GM12801 (cell line): Measurements from ENCODE around the gene UBE2QL1.

Experiments
- TF ChIP-seq, protein P1 (sequence below): IDR thresholded peaks from one replicate; pipeline ENCODE4 v1.5.1; 2011; ENCODE audit warnings: control low read depth; ENCODE audit not compliant: insufficient read length; ENCODE audit errors: extremely low read depth

The UBE2QL1 gene

DNA sequence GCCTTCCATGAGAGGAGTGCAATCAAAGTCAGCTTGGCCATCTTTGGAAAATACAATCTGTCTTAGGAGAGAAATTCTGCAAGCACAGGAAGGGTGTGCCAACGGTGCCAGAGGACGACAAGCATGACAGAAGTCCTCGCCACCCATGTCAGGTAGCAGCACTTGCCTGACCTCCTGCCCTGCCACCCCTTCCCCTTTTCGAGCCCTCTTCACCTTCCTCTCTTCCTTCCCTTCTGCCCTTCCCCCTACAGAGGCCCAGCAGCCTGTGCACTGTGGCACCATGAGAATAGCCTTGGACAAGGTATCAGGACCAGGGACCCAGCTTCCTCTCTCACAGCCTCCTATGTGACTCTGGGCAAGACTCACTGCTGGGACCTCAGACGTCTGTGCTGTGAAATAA lies 5.3 kb upstream of the UBE2QL1 start:
- TF ChIP-seq, protein P1, sequence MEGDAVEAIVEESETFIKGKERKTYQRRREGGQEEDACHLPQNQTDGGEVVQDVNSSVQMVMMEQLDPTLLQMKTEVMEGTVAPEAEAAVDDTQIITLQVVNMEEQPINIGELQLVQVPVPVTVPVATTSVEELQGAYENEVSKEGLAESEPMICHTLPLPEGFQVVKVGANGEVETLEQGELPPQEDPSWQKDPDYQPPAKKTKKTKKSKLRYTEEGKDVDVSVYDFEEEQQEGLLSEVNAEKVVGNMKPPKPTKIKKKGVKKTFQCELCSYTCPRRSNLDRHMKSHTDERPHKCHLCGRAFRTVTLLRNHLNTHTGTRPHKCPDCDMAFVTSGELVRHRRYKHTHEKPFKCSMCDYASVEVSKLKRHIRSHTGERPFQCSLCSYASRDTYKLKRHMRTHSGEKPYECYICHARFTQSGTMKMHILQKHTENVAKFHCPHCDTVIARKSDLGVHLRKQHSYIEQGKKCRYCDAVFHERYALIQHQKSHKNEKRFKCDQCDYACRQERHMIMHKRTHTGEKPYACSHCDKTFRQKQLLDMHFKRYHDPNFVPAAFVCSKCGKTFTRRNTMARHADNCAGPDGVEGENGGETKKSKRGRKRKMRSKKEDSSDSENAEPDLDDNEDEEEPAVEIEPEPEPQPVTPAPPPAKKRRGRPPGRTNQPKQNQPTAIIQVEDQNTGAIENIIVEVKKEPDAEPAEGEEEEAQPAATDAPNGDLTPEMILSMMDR, result no peak

DNA sequence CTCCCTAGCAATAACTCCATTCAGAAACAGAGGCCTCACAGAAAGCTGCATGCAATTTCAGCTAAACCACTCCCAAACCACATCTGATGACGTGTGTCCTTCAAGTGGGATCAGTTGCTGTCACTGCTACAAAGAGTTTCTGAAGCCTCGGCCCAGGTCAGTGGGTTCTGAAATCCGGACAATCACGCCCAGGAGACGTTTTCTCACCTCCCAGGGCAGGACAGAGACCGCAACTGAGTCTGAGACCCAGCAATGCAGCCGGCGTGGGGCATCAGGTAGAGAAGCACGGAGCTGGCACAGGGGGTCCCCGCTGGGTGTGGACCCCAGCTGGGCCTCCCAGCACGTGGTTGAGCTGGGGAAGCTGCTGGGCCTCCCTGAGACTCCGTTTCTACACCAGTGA lies 2.6 kb upstream of the UBE2QL1 start:
- TF ChIP-seq, protein P1, result no peak

DNA sequence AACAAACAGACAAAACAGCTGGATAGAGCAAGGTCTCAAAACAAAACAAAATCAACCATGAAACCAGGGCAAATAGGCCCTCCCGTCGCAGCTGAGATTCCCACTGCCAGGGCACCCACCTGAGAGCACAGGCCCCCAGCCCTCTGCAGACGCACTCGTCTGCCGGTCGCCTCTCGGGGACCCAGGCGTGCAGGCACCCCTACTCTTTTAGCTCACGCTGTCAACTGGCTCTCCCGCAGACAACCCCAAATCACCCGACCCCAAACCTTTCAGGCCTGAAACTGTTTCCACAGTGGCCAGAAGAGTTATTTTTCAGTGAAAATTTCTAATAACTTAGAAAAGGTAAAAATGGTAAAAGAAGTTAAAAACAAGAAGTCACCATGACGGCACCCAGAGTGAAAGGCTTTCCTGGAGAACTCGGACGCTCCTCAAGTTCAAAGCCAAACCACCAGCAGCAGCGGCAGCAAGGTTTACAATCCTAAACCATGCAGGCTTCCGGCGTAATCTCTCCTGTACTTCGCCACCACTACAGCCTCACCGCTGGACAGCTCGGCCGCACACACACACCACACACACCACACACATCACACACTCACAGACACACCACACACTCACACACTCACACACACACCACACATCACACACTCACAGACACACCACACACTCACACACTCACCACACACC lies 1.9 kb upstream of the UBE2QL1 start:
- TF ChIP-seq, protein P1, result no peak

DNA sequence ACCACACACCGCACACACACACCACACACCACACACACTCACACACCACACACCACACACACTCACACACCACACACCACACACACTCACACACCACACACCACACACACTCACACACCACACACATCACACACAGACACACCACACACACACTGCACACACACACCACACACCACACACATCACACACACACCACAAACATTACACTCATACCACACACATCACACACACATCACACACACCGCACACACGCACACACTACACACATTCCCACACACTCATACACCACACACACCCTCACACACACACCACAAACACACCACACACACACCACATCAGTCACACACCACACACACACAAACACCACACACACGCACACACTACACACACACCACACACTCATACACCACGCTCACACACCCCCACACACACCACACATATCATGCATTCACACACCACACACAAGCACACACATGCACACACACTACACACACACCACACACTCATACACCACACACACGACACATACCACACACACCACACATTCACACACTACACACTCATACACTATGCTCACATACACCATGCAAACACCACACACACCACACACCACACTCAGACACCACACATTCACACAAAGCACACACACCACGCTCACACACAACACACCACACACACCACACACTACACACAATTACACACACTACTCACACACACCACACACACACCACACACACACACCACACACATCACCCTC lies 1.1 kb upstream of the UBE2QL1 start:
- TF ChIP-seq, protein P1, result no peak

DNA sequence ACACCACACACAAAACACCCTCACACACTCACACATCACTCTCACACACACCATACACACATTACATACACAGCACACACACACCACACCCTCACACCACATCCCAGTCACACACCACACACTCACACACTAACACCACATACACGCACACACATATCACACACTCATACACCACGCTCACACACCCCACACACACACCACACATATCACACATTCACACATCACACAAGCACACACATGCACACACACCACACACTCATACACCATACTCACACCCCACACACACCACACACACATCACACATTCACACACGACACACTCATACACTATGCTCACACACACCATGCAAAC lies 543 bp upstream of the UBE2QL1 start:
- TF ChIP-seq, protein P1, result no peak

DNA sequence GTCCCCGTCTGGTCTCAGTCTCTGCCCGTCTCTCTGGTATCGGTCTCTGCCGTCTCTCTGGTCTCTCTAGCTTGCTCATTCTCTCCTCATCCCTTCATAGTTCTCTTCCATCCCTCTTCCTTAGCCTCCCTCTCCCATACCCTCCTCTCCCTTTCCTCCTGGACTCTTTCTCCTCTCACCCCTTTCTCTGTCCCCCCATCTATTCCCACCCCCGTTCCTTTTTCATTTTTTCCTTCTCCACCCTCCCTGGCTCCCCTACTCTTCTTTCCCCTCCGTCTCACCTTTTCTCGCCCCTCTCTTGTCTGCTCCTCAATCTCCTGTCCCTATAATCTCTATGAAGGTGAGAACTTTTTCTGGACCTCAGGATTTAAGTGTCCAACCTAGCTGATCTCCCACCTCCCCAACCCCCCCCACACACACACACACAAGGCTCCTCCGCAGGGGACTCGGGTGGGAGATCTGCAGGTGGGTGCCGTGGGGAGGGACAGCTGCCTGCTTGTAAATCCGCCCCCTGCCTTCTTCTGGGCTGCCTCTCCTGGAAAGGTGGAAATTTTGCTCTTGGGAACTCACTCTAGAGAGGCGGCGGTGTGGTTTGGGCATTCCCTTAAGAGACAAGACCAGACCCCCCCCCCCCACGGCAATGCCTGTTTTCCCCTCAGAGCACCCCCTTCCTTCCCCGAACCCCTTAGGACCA lies 953 bp downstream of the UBE2QL1 start:
- TF ChIP-seq, protein P1, result no peak

DNA sequence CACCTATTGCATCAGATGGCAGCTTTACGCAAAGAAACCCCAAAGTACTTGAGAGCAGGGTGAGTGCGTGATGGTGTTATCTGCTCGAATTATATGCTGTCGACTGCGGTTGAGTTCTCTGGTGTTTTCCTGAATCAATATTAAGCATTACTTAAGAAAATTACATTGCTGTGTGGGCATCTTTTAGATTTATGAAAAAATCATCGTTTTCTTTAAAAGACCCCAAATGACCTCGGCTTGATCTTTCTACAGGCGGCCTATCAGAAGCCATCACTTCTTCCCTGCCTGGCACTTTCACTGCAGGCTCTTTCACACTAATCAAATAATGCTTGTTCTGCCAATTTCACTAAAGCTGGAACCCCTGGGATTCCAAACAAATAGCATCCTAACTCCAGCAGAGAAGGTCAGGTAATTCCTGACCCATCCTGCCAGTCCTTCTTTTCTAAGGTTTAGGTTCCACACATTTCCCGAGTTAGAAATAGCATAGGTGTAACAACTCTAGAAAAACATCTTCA lies 1.7 kb downstream of the UBE2QL1 start:
- TF ChIP-seq, protein P1, result no peak
